ENCODE data around the gene ATG16L2. TPM values are rescaled to one million over a fixed set of nuclear protein-coding genes. Genes with fewer than 3 reads are reported as not detected.

The ATG16L2 gene
- total and polyA plus RNA-seq, 2 donors (not counting 1 experiment from before 2014, with no cell fraction given), result 212 to 350 TPM

GRCh38 chr11:72767203-72768062, 46.8 kb upstream of the ATG16L2 start:
- POLR2A ChIA-PET, result no interaction called here
- WGBS (ENCODE audit: insufficient coverage), result 100% methylated on average over 4 of the region's 4 CpGs
- Histone ChIP-seq H4K20me1 (ENCODE audit: control insufficient read depth, insufficient read depth, low read length, poor library complexity, severe bottlenecking) (no peaks in the 10 kb centered on the region), H2AFZ (ENCODE audit: insufficient read depth, low read depth, low read length, poor library complexity, severe bottlenecking) (no peak overlapping the region), H3K36me3 (replicated peaks in 1 of 2; ENCODE audit: control extremely low read depth in 1 of 2, control insufficient read depth in 1 of 2, extremely low read depth in 1 of 2, insufficient read depth in 2 of 2, low read length in 1 of 2) (no peaks in the 10 kb centered on the region), H3K27me3 (replicated peaks in 1 of 4; ENCODE audit: control extremely low read depth in 1 of 4, control insufficient read depth in 3 of 4, insufficient read depth in 4 of 4, low read length in 3 of 4) (no peaks in the 10 kb centered on the region), H3K4me3 (ENCODE audit: control extremely low read depth in 1 of 5, extremely low read depth in 1 of 5, insufficient read depth in 1 of 5, low read depth in 2 of 5, low read length in 4 of 5) (no peak overlapping the region), H3K9me3 (ENCODE audit: control extremely low read depth in 1 of 3, control insufficient read depth in 2 of 3, insufficient read depth in 1 of 3, low read length in 2 of 3) (no peaks in the 10 kb centered on the region), H3K27ac (ENCODE audit: low read length in 2 of 2) (no peak overlapping the region), H3K4me1 (ENCODE audit: control insufficient read depth in 2 of 2, insufficient read depth in 2 of 2, low read length in 2 of 2) (peaks cover 17 to 18% of the 10 kb centered on the region in 2 donors), H3K79me2 (ENCODE audit: control insufficient read depth, insufficient read depth, low read length) (no peaks in the 10 kb centered on the region), H3K9ac (ENCODE audit: low read length) (no peak overlapping the region), H3K4me2 (replicated peaks; ENCODE audit: low read depth, low read length, poor library complexity, severe bottlenecking) (no peak overlapping the region)
- no peak for TF ChIP-seq EZH2 (IDR thresholded peaks at IDR 0.05; ENCODE audit: borderline replicate concordance, insufficient read depth, low read depth, low read length, poor library complexity, severe bottlenecking)
- TF ChIP-seq, protein P1, sequence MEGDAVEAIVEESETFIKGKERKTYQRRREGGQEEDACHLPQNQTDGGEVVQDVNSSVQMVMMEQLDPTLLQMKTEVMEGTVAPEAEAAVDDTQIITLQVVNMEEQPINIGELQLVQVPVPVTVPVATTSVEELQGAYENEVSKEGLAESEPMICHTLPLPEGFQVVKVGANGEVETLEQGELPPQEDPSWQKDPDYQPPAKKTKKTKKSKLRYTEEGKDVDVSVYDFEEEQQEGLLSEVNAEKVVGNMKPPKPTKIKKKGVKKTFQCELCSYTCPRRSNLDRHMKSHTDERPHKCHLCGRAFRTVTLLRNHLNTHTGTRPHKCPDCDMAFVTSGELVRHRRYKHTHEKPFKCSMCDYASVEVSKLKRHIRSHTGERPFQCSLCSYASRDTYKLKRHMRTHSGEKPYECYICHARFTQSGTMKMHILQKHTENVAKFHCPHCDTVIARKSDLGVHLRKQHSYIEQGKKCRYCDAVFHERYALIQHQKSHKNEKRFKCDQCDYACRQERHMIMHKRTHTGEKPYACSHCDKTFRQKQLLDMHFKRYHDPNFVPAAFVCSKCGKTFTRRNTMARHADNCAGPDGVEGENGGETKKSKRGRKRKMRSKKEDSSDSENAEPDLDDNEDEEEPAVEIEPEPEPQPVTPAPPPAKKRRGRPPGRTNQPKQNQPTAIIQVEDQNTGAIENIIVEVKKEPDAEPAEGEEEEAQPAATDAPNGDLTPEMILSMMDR (IDR thresholded peaks at IDR 0.05), result no peak
- DNase-seq, result no peak
- no peak overlapping the region for H3K4me3 Mint-ChIP-seq
- H3K9me3 Mint-ChIP-seq (ENCODE audit: insufficient read depth), result no peaks in the 10 kb centered on the region
- intact Hi-C loops (cut with micrococcal nuclease), result no loop called here
- no peak overlapping the region for H3K27ac Mint-ChIP-seq
- no peak for ATAC-seq (ENCODE audit: low read depth)
- peaks cover 21% of the 10 kb centered on the region for H3K4me1 Mint-ChIP-seq
- no peaks in the 10 kb centered on the region for H3K27me3 Mint-ChIP-seq
- CTCF ChIA-PET, result interaction anchor here (1.1 to 1.4 kb wide), 2 partner anchors 10 to 25 kb away, joined by 4 read pairs; no protein-coding TSS in a partner anchor

- intact Hi-C loops (cut with micrococcal nuclease), result no loop called here
- H3K4me3 ChIP-seq (ENCODE audit: control extremely low read depth in 1 of 5, extremely low read depth in 1 of 5, insufficient read depth in 1 of 5, low read depth in 2 of 5, low read length in 4 of 5), result no peak overlapping the region
- no peaks in the 10 kb centered on the region for H3K79me2 ChIP-seq (ENCODE audit: control insufficient read depth, insufficient read depth, low read length)
- no peak for DNase-seq
- no peak overlapping the region for H2AFZ ChIP-seq (ENCODE audit: insufficient read depth, low read depth, low read length, poor library complexity, severe bottlenecking)
- no peaks in the 10 kb centered on the region for H3K27me3 ChIP-seq (replicated peaks in 1 of 4; ENCODE audit: control extremely low read depth in 1 of 4, control insufficient read depth in 3 of 4, insufficient read depth in 4 of 4, low read length in 3 of 4)
- no peaks in the 10 kb centered on the region for H3K36me3 ChIP-seq (replicated peaks in 1 of 2; ENCODE audit: control extremely low read depth in 1 of 2, control insufficient read depth in 1 of 2, extremely low read depth in 1 of 2, insufficient read depth in 2 of 2, low read length in 1 of 2)
- H3K27ac ChIP-seq (ENCODE audit: low read length in 2 of 2), result no peak overlapping the region
- Mint-ChIP-seq H3K4me1 (peaks cover 13% of the 10 kb centered on the region), H3K4me3 (no peak overlapping the region), H3K27ac (no peak overlapping the region), H3K27me3 (no peaks in the 10 kb centered on the region), H3K9me3 (ENCODE audit: insufficient read depth) (no peaks in the 10 kb centered on the region)
- H3K4me1 ChIP-seq (ENCODE audit: control insufficient read depth in 2 of 2, insufficient read depth in 2 of 2, low read length in 2 of 2), result peaks cover 5 to 7% of the 10 kb centered on the region in 2 donors
- TF ChIP-seq EZH2 (IDR thresholded peaks at IDR 0.05; ENCODE audit: borderline replicate concordance, insufficient read depth, low read depth, low read length, poor library complexity, severe bottlenecking), result no peak
- TF ChIP-seq, protein P1 (IDR thresholded peaks at IDR 0.05), result no peak
- WGBS (ENCODE audit: insufficient coverage), result 100% methylated on average over 1 of the region's 3 CpGs
- H3K4me2 ChIP-seq (replicated peaks; ENCODE audit: low read depth, low read length, poor library complexity, severe bottlenecking), result no peak overlapping the region
- no peaks in the 10 kb centered on the region for H3K9me3 ChIP-seq (ENCODE audit: control extremely low read depth in 1 of 3, control insufficient read depth in 2 of 3, insufficient read depth in 1 of 3, low read length in 2 of 3)
- no peak for ATAC-seq (ENCODE audit: low read depth)
- H4K20me1 ChIP-seq (ENCODE audit: control insufficient read depth, insufficient read depth, low read length, poor library complexity, severe bottlenecking), result no peaks in the 10 kb centered on the region
- no peak overlapping the region for H3K9ac ChIP-seq (ENCODE audit: low read length)
- POLR2A ChIA-PET, result no interaction called here
- CTCF ChIA-PET, result interaction anchor here (1.0 to 1.4 kb wide), 3 partner anchors 9 to 43 kb away, joined by 3 to 4 read pairs (median 4); no protein-coding TSS in a partner anchor
These were observed 45.6 kb upstream of the ATG16L2 start for GRCh38 chr11:72768581-72768980.
